ENCODE measurements around the gene COBLL1.

COBLL1 gene

GRCh38 chr2:164852086-164852485 lies 10.5 kb upstream of the COBLL1 start:
- no peak for TF ChIP-seq CTCF (conservative IDR thresholded peaks at IDR 0.05; ENCODE audit: low read depth, low read length)
- H3K4me3 ChIP-seq (ENCODE audit: low read depth, low read length), result no peak overlapping the region
- DNase-seq (ENCODE audit: low read depth), result no peak

- no peak overlapping the region for H3K4me3 ChIP-seq (ENCODE audit: low read depth, low read length)
- DNase-seq (ENCODE audit: low read depth), result peak; percentile 47
- TF ChIP-seq CTCF (conservative IDR thresholded peaks at IDR 0.05; ENCODE audit: low read depth, low read length), result no peak
Measured at GRCh38 chr2:164850235-164850634, 8.6 kb upstream of the COBLL1 start.

- no peak overlapping the region for H3K4me3 ChIP-seq (ENCODE audit: low read depth, low read length)
- no peak for TF ChIP-seq CTCF (conservative IDR thresholded peaks at IDR 0.05; ENCODE audit: low read depth, low read length)
- no peak for DNase-seq (ENCODE audit: low read depth)
Measured at GRCh38 chr2:164849506-164849905, 7.9 kb upstream of the COBLL1 start.

GRCh38 chr2:164847981-164848741 lies 6.5 kb upstream of the COBLL1 start:
- DNase-seq (ENCODE audit: low read depth), result no peak
- TF ChIP-seq CTCF (conservative IDR thresholded peaks at IDR 0.05; ENCODE audit: low read depth, low read length), result no peak
- H3K4me3 ChIP-seq (ENCODE audit: low read depth, low read length), result no peak overlapping the region

- no peak for DNase-seq (ENCODE audit: low read depth)
- H3K4me3 ChIP-seq (ENCODE audit: low read depth, low read length), result no peak overlapping the region
- no peak for TF ChIP-seq CTCF (conservative IDR thresholded peaks at IDR 0.05; ENCODE audit: low read depth, low read length)
Measured at GRCh38 chr2:164847291-164847690, 5.7 kb upstream of the COBLL1 start.

- no peak overlapping the region for H3K4me3 ChIP-seq (ENCODE audit: low read depth, low read length)
- TF ChIP-seq CTCF (conservative IDR thresholded peaks at IDR 0.05; ENCODE audit: low read depth, low read length), result no peak
- no peak for DNase-seq (ENCODE audit: low read depth)
Measured at GRCh38 chr2:164846276-164846675, 4.7 kb upstream of the COBLL1 start.

- peak; percentile 32 for DNase-seq (ENCODE audit: low read depth)
- no peak overlapping the region for H3K4me3 ChIP-seq (ENCODE audit: low read depth, low read length)
- TF ChIP-seq CTCF (conservative IDR thresholded peaks at IDR 0.05; ENCODE audit: low read depth, low read length), result no peak
Measured at GRCh38 chr2:164843346-164843911, 1.8 kb upstream of the COBLL1 start.
